Liver (tissue), 9 donors: Measurements from ENCODE around the gene PAK4. TPM values are rescaled to one million over a fixed set of nuclear protein-coding genes. Genes with fewer than 3 reads are reported as not detected.

Experiments
- DNase-seq: peaks from one replicate; pipeline ENCODE4 v3.0.0-alpha.2; 2017; ENCODE audit warnings: low spot score
- H3K27ac ChIP-seq, 2 donors: one replicate each; pipeline ENCODE4 v1.7.0; 2013; ENCODE audit warnings: inconsistent platforms in 2 of 2, low read length in 2 of 2, control low read depth in 1 of 2, low read depth in 1 of 2, mild to moderate bottlenecking in 1 of 2
- H3K27me3 ChIP-seq, 4 donors: one replicate each; pipeline versions ENCODE4 v1.6.1 to v1.7.0; 2013; ENCODE audit warnings: low read length in 3 of 4, inconsistent platforms in 1 of 4, mild to moderate bottlenecking in 1 of 4, moderate library complexity in 1 of 4; ENCODE audit not compliant: control insufficient read depth in 4 of 4, insufficient read depth in 4 of 4
- H3K36me3 ChIP-seq, 4 donors: one replicate each; pipeline versions ENCODE4 v1.6.1 to v1.7.0; 2013; ENCODE audit warnings: low read length in 3 of 4, mild to moderate bottlenecking in 3 of 4, low read depth in 1 of 4, moderate library complexity in 1 of 4; ENCODE audit not compliant: control insufficient read depth in 4 of 4, insufficient read depth in 3 of 4
- H3K4me1 ChIP-seq, 4 donors: one replicate each; pipeline versions ENCODE4 v1.6.1 to v1.7.0; 2013; ENCODE audit warnings: low read length in 3 of 4, mild to moderate bottlenecking in 3 of 4, moderate library complexity in 1 of 4; ENCODE audit not compliant: control insufficient read depth in 4 of 4, insufficient read depth in 4 of 4
- H3K4me3 ChIP-seq, 3 donors: one replicate each; pipeline versions ENCODE4 v1.6.1 to v1.7.0; 2013; ENCODE audit warnings: low read length in 3 of 3, control low read depth in 1 of 3, low read depth in 1 of 3, mild to moderate bottlenecking in 1 of 3
- H3K9ac ChIP-seq, 2 donors: one replicate each; pipeline ENCODE4 v1.7.0; 2013; ENCODE audit warnings: low read length in 2 of 2, mild to moderate bottlenecking in 2 of 2, moderate library complexity in 2 of 2, control low read depth in 1 of 2, low read depth in 1 of 2
- H3K9me3 ChIP-seq, 4 donors: one replicate each; pipeline versions ENCODE4 v1.6.1 to v1.7.0; 2013; ENCODE audit warnings: low read length in 3 of 4; ENCODE audit not compliant: control insufficient read depth in 4 of 4
- ATF3 ChIP-seq: IDR thresholded peaks from 2 replicates; pipeline ENCODE4 v1.6.1; 2016; ENCODE audit warnings: antibody characterized with exemption
- CTCF ChIP-seq: fragments of 150-350 bp; IDR thresholded peaks from 2 replicates; pipeline ENCODE4 v1.5.1; 2017; ENCODE audit warnings: improper control_type of control experiment, low read depth, low read length; ENCODE audit not compliant: missing input control
- EGR1 ChIP-seq, 2 donors: IDR thresholded peaks; 2 replicates each; pipeline ENCODE4 v1.6.1; 2016 to 2018; ENCODE audit warnings: antibody characterized with exemption in 2 of 2, low read depth in 2 of 2
- FOXA2 ChIP-seq: IDR thresholded peaks from 2 replicates; pipeline ENCODE4 v1.6.1; 2016; ENCODE audit warnings: antibody characterized with exemption
- GABPA ChIP-seq, 2 donors: IDR thresholded peaks in 1 of 2; conservative IDR thresholded peaks in 1 of 2; 2 replicates each; pipeline ENCODE4 v1.6.1; 2016; ENCODE audit warnings: antibody characterized with exemption in 2 of 2, mild to moderate bottlenecking in 1 of 2, moderate library complexity in 1 of 2
- HNF4A ChIP-seq, 2 donors: conservative IDR thresholded peaks; 2 replicates each; pipeline ENCODE4 v1.6.1; 2016; ENCODE audit warnings: antibody characterized with exemption in 2 of 2, mild to moderate bottlenecking in 2 of 2
- HNF4G ChIP-seq: IDR thresholded peaks from 2 replicates; pipeline ENCODE4 v1.6.1; 2016; ENCODE audit warnings: antibody characterized with exemption
- MAX ChIP-seq: IDR thresholded peaks from 2 replicates; pipeline ENCODE4 v1.6.1; 2016; ENCODE audit warnings: antibody characterized with exemption
- REST ChIP-seq: IDR thresholded peaks from 2 replicates; pipeline ENCODE4 v1.6.1; 2016; ENCODE audit warnings: antibody characterized with exemption, mild to moderate bottlenecking
- RXRA ChIP-seq, 2 donors: IDR thresholded peaks; 2 replicates each; pipeline ENCODE4 v1.6.1; 2017 to 2018; ENCODE audit warnings: antibody characterized with exemption in 2 of 2, mild to moderate bottlenecking in 1 of 2
- SP1 ChIP-seq: IDR thresholded peaks from 2 replicates; pipeline ENCODE4 v1.6.1; 2018; ENCODE audit warnings: antibody characterized with exemption, mild to moderate bottlenecking
- YY1 ChIP-seq: IDR thresholded peaks from 2 replicates; pipeline ENCODE4 v1.6.1; 2016; ENCODE audit warnings: antibody characterized with exemption, mild to moderate bottlenecking
- ZBTB33 ChIP-seq: IDR thresholded peaks from 2 replicates; pipeline ENCODE4 v1.6.1; 2016; ENCODE audit warnings: antibody characterized with exemption
- WGBS: extraction: QIAGEN DNeasy Blood & Tissue Kit; methylation state at CpG from one replicate; pipeline ENCODE4 v1.1.7; 2013; 5-methylcytosine and 5-hydroxymethylcytosine counted together
- polyA plus RNA-seq, 2 donors: library from polyadenylated mRNA; stranded (reverse) in 1 of 2; unstranded in 1 of 2; fragments of 200-250 nt in 1 of 2; fragments of >200 nt in 1 of 2; fragmentation: Nextera tagmentation in 1 of 2; extraction: Ambion mirVana in 1 of 2; gene quantifications; one replicate each; pipeline versions ENCODE4 v1.2.1 to v1.2.3, GENCODE V29; 2013 to 2015
- total RNA-seq, 2 donors: library from RNA; depleted of rRNA; stranded (reverse); fragments of >200 nt; gene quantifications; one replicate each; pipeline ENCODE4 v1.2.3, GENCODE V29; 2014
- donor health status: healthy.
- donor health status: healthy.
- donor health status: healthy.
- donor health status: healthy.
- donor health status: healthy.

Gene PAK4
- total and polyA plus RNA-seq, 4 donors = 5.4 to 16.6 (median 7.7) TPM

- no peak overlapping the region for H3K4me3 ChIP-seq
- H3K27me3 ChIP-seq = no peaks in the 10 kb centered on the region
- no peak for DNase-seq
- 93% methylated on average over 16 of the region's 16 CpGs for WGBS
- H3K9me3 ChIP-seq = no peaks in the 10 kb centered on the region
- H3K36me3 ChIP-seq = peaks cover 2 to 66% (median 16%) of the 10 kb centered on the region in 4 donors
- no peak for TF ChIP-seq ZBTB33
- no peak for TF ChIP-seq YY1
- TF ChIP-seq FOXA2 = no peak
- no peak for TF ChIP-seq RXRA (IDR thresholded peaks at IDR 0.05)
- TF ChIP-seq HNF4G = no peak
- no peak for TF ChIP-seq MAX
- no peak for TF ChIP-seq CTCF
- no peak for TF ChIP-seq EGR1 (IDR thresholded peaks at IDR 0.05; ENCODE audit: low read depth in 2 of 2)
- no peak for TF ChIP-seq ATF3
- no peak for TF ChIP-seq GABPA (IDR thresholded peaks at IDR 0.05 in 1 of 2, conservative IDR thresholded peaks at IDR 0.05 in 1 of 2)
- no peaks in the 10 kb centered on the region for H3K4me1 ChIP-seq
- H3K9ac ChIP-seq = no peak overlapping the region
- H3K27ac ChIP-seq = no peak overlapping the region
Observed at GRCh38 chr19:39174142-39174541, 48.6 kb downstream of the PAK4 start.

- WGBS = 95% methylated on average over 43 of the region's 43 CpGs
- peaks cover 2 to 66% (median 16%) of the 10 kb centered on the region in 4 donors for H3K36me3 ChIP-seq
Observed at GRCh38 chr19:39174558-39175544, 49.3 kb downstream of the PAK4 start.

More at GRCh38 chr19:39174558-39175544, 49.3 kb downstream of the PAK4 start:
- DNase-seq = no peak
- Histone ChIP-seq H3K4me3 (no peak overlapping the region), H3K4me1 (no peaks in the 10 kb centered on the region), H3K9me3 (no peaks in the 10 kb centered on the region), H3K27ac (no peak overlapping the region), H3K9ac (no peak overlapping the region), H3K27me3 (no peaks in the 10 kb centered on the region)
- no peak for TF ChIP-seq CTCF
- no peak for TF ChIP-seq GABPA (IDR thresholded peaks at IDR 0.05 in 1 of 2, conservative IDR thresholded peaks at IDR 0.05 in 1 of 2)
- TF ChIP-seq HNF4A (conservative IDR thresholded peaks at IDR 0.05) = no peak
- no peak for TF ChIP-seq ATF3
- no peak for TF ChIP-seq ZBTB33
- no peak for TF ChIP-seq REST
- TF ChIP-seq EGR1 (IDR thresholded peaks at IDR 0.05; ENCODE audit: low read depth in 2 of 2) = no peak
- no peak for TF ChIP-seq RXRA (IDR thresholded peaks at IDR 0.05)
- no peak for TF ChIP-seq YY1
- no peak for TF ChIP-seq SP1
